ENCODE results near the gene ECM2. TPM values are rescaled to one million over a fixed set of nuclear protein-coding genes. Genes with fewer than 3 reads are reported as not detected.
A peak's percentile ranks its signal among the peaks of the same experiment; 100 is the strongest.

ECM2 gene
- total RNA-seq, 1 donor from 2014 or later = 10.8 TPM

DNA sequence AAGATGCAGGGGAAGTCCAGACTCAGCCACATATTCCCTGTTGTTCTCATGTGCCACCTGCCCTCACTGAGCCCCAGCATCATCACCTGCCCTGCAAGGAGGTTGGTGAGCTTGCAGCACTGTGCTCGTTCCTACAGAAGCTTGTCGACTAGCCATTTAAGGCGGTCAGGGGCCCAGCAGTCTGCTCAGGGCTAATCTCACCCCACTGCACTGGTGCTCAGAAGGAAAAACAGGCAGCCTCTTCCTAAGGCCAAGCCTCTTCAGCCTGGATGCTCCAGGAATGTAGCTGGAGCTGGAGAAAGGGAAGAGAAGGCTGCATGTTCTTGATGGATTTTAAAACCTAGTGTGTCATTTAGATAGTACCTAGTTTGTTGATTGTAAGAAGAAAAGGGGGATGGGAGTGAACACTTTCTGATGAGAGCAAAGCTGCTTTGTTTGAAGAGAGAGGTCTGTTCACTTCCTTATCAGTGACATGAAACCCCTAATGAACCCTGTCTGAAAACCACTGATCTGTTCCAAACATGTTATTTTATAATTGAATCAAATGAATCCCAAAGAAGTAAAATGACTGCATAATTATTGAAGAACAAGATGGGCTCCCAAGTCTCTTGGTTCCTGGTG is 42.9 kb downstream of the ECM2 start:
- Histone ChIP-seq H3K36me3 (no peaks in the 10 kb centered on the region), H3K4me1 (peaks cover 9% of the 10 kb centered on the region), H3K27me3 (no peaks in the 10 kb centered on the region), H3K9me3 (no peaks in the 10 kb centered on the region), H3K27ac (no peak overlapping the region), H3K4me3 (no peak overlapping the region)
- DNase-seq (ENCODE audit: extremely low spot score in 2 of 2) = no peak
- intact Hi-C loops (cut with DNase I) = no loop called here
- TF ChIP-seq POLR2A (IDR thresholded peaks at IDR 0.05) (no peak), CTCF (IDR thresholded peaks at IDR 0.05) (no peak), POLR2AphosphoS5 (IDR thresholded peaks at IDR 0.05; ENCODE audit: insufficient read depth in 1 of 2, low read depth in 1 of 2) (no peak)

GRCh38 chr9:92488681-92489550 is 46.9 kb downstream of the ECM2 start:
- intact Hi-C loops (cut with DNase I) = no loop called here
- Histone ChIP-seq H3K4me3 (no peak overlapping the region), H3K9me3 (no peaks in the 10 kb centered on the region), H3K4me1 (peaks cover 9% of the 10 kb centered on the region), H3K27me3 (no peaks in the 10 kb centered on the region), H3K27ac (peak overlapping the region; percentile 3), H3K36me3 (no peaks in the 10 kb centered on the region)
- DNase-seq (ENCODE audit: extremely low spot score in 2 of 2) = no peak
- TF ChIP-seq CTCF (IDR thresholded peaks at IDR 0.05) = no peak
- no peak for TF ChIP-seq POLR2A (IDR thresholded peaks at IDR 0.05)
- TF ChIP-seq POLR2AphosphoS5 (IDR thresholded peaks at IDR 0.05; ENCODE audit: insufficient read depth in 1 of 2, low read depth in 1 of 2) = no peak

DNA sequence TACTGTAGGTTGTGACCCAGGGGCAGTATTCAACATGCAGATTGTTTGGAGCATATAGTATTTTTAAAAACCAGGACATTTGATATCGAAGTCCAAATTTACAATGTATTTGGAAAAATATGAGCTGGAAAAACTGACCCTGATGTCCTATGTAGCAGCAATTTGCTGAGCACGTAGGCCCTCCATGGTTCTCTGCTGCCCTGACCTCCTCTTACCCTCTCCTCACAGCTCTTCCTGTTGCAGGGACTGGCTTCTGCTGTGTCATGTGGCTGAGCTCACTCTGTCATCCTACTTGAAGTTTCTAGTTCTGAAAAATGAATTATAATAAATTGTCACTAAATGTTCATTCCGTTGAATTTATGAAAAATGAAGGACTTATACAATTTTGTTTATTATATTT is 49.4 kb downstream of the ECM2 start:
- peaks cover 23% of the 10 kb centered on the region for H3K4me1 ChIP-seq
- H3K9me3 ChIP-seq = no peaks in the 10 kb centered on the region
- intact Hi-C loops (cut with DNase I) = no loop called here
- no peak overlapping the region for H3K4me3 ChIP-seq
- H3K36me3 ChIP-seq = no peaks in the 10 kb centered on the region
- TF ChIP-seq CTCF (IDR thresholded peaks at IDR 0.05) = no peak
- TF ChIP-seq POLR2A (IDR thresholded peaks at IDR 0.05) = no peak
- TF ChIP-seq POLR2AphosphoS5 (IDR thresholded peaks at IDR 0.05; ENCODE audit: insufficient read depth in 1 of 2, low read depth in 1 of 2) = no peak
- no peak for DNase-seq (ENCODE audit: extremely low spot score in 2 of 2)
- no peaks in the 10 kb centered on the region for H3K27me3 ChIP-seq
- no peak overlapping the region for H3K27ac ChIP-seq

DNA sequence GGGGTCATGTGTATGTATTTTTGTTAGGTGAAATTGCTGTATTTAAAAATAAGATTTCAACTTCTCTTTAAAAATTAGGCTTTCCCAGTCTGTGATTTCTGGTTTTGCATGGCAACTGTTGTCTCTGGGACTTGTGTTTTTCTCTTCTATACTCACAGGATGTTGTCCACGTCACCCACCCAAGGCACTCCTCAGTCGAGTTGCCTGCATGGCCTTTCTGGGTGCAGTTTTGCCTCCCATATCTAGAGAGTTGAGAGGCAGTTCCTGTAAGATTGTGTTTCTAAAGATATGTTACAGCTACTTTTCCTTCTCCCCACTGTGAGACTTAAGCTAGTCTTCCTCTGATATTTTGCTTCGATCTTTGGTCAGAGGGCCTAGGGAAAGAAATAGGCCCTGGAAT is 51.2 kb downstream of the ECM2 start:
- TF ChIP-seq POLR2AphosphoS5 (IDR thresholded peaks at IDR 0.05; ENCODE audit: insufficient read depth in 1 of 2, low read depth in 1 of 2) (no peak), POLR2A (IDR thresholded peaks at IDR 0.05) (no peak), CTCF (IDR thresholded peaks at IDR 0.05) (no peak)
- Histone ChIP-seq H3K4me1 (peaks cover 39% of the 10 kb centered on the region), H3K4me3 (no peak overlapping the region), H3K9me3 (no peaks in the 10 kb centered on the region), H3K36me3 (no peaks in the 10 kb centered on the region), H3K27me3 (no peaks in the 10 kb centered on the region), H3K27ac (peak overlapping the region; percentile 36)
- intact Hi-C loops (cut with DNase I) = no loop called here
- DNase-seq (ENCODE audit: extremely low spot score in 2 of 2) = no peak
